IPS-20b (cell line): ENCODE results near the gene FGF11.

Experiments used
- H3K27ac ChIP-seq: one replicate; pipeline ENCODE4 v1.5.1; 2013; ENCODE audit warnings: low read length
- H3K27me3 ChIP-seq: 2 replicates; pipeline ENCODE4 v1.6.1; 2013; ENCODE audit warnings: mild to moderate bottlenecking, low read length, inconsistent platforms; ENCODE audit not compliant: insufficient read depth
- H3K36me3 ChIP-seq: 2 replicates; pipeline ENCODE4 v1.6.1; 2013; ENCODE audit warnings: low read depth, mild to moderate bottlenecking, inconsistent platforms, low read length, moderate library complexity; ENCODE audit not compliant: insufficient read depth
- H3K4me1 ChIP-seq: 2 replicates; pipeline ENCODE4 v1.6.1; 2013; ENCODE audit warnings: mild to moderate bottlenecking, control low read depth, inconsistent platforms, low read length, moderate library complexity; ENCODE audit not compliant: insufficient read depth
- H3K4me3 ChIP-seq: 2 replicates; pipeline ENCODE4 v1.5.1; 2013; ENCODE audit warnings: mild to moderate bottlenecking, low read length, inconsistent platforms
- H3K9ac ChIP-seq: 2 replicates; pipeline ENCODE4 v1.6.1; 2013; ENCODE audit warnings: low read depth, mild to moderate bottlenecking, inconsistent platforms, low read length, moderate library complexity
- H3K9me3 ChIP-seq: 2 replicates; pipeline ENCODE4 v1.6.1; 2013; ENCODE audit warnings: mild to moderate bottlenecking, low read depth, low read length, inconsistent platforms; ENCODE audit not compliant: insufficient read depth

FGF11 gene

GRCh38 chr17:7410634-7411426 is 28.5 kb upstream of the FGF11 start:
- no peak overlapping the region for H3K27ac ChIP-seq
- peaks cover 3% of the 10 kb centered on the region; the same call in 1 of the 2 replicates for H3K4me1 ChIP-seq
- H3K36me3 ChIP-seq: peaks cover 41% of the 10 kb centered on the region
- no peaks in the 10 kb centered on the region for H3K9me3 ChIP-seq
- H3K9ac ChIP-seq: no peak overlapping the region
- H3K27me3 ChIP-seq: no peaks in the 10 kb centered on the region
- no peak overlapping the region for H3K4me3 ChIP-seq

DNA sequence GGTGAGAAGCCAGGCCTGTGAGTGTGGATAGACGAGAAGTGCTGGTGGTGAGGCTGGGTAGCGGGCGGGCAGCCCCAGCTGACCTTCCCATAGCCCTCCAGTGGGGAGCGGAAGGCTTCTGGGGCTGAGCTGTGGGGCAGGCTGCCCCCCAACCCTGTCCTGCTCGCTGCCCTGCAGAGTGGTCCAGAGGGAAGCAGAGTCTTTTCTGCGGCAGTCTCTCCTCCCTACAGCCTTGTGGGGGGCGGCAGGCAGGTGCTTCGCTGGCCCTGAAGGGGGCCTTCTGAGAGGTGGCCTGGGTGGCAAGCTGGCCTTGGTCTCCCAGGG is 27.9 kb upstream of the FGF11 start:
- Histone ChIP-seq H3K4me1 (peaks cover 3% of the 10 kb centered on the region; the same call in 1 of the 2 replicates), H3K27me3 (no peaks in the 10 kb centered on the region), H3K36me3 (peaks cover 45% of the 10 kb centered on the region), H3K27ac (no peak overlapping the region), H3K9me3 (no peaks in the 10 kb centered on the region), H3K4me3 (no peak overlapping the region), H3K9ac (no peak overlapping the region)

DNA sequence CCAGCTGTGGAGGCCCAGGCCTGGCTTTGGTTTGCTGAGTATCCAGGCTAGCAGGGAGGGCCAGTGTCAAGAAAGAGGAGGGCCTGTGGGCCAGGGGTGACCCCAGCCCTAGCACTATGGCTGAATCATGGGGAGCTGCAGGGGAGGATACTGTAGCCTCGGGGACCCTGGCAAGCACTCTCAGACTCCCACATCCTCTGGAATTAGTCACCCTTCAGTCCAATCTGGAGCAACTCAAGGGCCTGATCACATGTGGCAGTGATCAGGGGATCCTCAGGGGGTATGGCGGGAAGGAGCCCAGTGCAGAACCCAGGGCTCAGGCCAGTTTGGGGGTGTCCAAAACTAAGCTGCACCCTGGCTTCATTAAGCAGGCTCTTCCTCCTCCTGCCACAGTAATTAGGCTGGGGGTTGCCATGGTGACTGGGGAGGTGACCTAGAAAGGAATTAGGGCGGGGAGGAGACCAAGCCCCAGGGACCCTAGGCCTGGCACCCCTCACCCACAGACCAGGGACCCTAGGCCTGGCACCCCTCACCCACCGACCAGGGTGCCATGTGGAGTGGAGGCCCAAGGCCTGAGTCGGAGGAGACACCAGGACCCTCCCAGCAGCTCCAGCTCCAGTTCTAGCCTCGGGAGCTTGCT is 25.8 kb upstream of the FGF11 start:
- H3K9ac ChIP-seq: no peak overlapping the region
- H3K27ac ChIP-seq: no peak overlapping the region

GRCh38 chr17:7414837-7415236 is 24.5 kb upstream of the FGF11 start:
- H3K9ac ChIP-seq: no peak overlapping the region
- peaks cover 6% of the 10 kb centered on the region for H3K4me1 ChIP-seq
- H3K36me3 ChIP-seq: peaks cover 42% of the 10 kb centered on the region
- no peaks in the 10 kb centered on the region for H3K9me3 ChIP-seq
- H3K27ac ChIP-seq: no peak overlapping the region
- no peaks in the 10 kb centered on the region for H3K27me3 ChIP-seq
- H3K4me3 ChIP-seq: no peak overlapping the region

More for the DNA sequence above, 25.8 kb upstream of the FGF11 start:
- Histone ChIP-seq H3K4me3 (no peak overlapping the region), H3K9me3 (no peaks in the 10 kb centered on the region), H3K27me3 (no peaks in the 10 kb centered on the region), H3K4me1 (peaks cover 2% of the 10 kb centered on the region; the same call in 1 of the 2 replicates), H3K36me3 (peaks cover 55% of the 10 kb centered on the region)

GRCh38 chr17:7415784-7416183 is 23.5 kb upstream of the FGF11 start:
- no peaks in the 10 kb centered on the region for H3K9me3 ChIP-seq
- peaks cover 36% of the 10 kb centered on the region for H3K36me3 ChIP-seq

GRCh38 chr17:7416323-7416722 is 23.0 kb upstream of the FGF11 start:
- Histone ChIP-seq H3K36me3 (peaks cover 36% of the 10 kb centered on the region), H3K27me3 (no peaks in the 10 kb centered on the region), H3K4me1 (peaks cover 6% of the 10 kb centered on the region), H3K9ac (no peak overlapping the region), H3K27ac (no peak overlapping the region), H3K9me3 (no peaks in the 10 kb centered on the region), H3K4me3 (no peak overlapping the region)

More at GRCh38 chr17:7415784-7416183, 23.5 kb upstream of the FGF11 start:
- H3K4me3 ChIP-seq: no peak overlapping the region
- no peaks in the 10 kb centered on the region for H3K27me3 ChIP-seq
- no peak overlapping the region for H3K9ac ChIP-seq
- H3K4me1 ChIP-seq: peaks cover 6% of the 10 kb centered on the region
- no peak overlapping the region for H3K27ac ChIP-seq

GRCh38 chr17:7417056-7417655 is 22.2 kb upstream of the FGF11 start:
- H3K9me3 ChIP-seq: no peaks in the 10 kb centered on the region
- H3K27me3 ChIP-seq: no peaks in the 10 kb centered on the region
- H3K9ac ChIP-seq: no peak overlapping the region
- H3K4me1 ChIP-seq: peaks cover 6% of the 10 kb centered on the region
- H3K36me3 ChIP-seq: peaks cover 35% of the 10 kb centered on the region
- no peak overlapping the region for H3K27ac ChIP-seq
- H3K4me3 ChIP-seq: no peak overlapping the region

DNA sequence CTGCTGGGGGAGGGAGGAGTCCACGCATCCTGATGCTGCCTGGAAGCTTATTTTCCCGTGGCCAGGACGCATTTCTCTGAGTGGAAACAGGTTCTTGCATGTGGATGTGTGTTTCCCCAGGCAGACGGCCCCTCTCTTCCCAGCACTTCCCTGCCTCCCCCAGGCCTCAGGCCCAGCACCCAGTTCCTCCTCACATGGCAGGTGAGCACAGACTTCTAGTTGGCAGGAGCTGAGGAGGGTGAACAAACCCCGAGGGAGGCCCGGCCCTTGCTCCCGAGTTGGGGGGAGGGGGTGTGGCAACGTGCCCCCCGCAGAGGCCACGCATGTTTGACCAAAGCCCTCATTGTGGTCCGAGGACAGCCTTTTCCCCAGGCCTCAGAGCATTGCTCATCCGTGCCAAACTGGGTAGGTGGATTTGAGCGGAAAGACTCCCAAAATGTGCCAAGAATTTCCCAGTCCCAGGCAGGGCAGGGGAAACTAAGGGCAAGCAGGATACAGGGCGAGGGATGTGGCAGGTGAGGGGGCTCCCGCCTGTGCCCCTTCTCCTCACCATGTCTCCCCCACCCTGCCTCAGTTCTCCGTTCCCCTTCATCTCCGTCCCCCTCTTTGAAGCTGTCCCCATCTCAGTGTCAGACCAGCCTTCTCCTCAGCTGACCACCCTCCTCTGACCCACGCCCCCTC is 20.7 kb upstream of the FGF11 start:
- no peaks in the 10 kb centered on the region for H3K9me3 ChIP-seq
- peaks cover 6% of the 10 kb centered on the region for H3K4me1 ChIP-seq
- no peaks in the 10 kb centered on the region for H3K27me3 ChIP-seq
- H3K9ac ChIP-seq: no peak overlapping the region
- H3K4me3 ChIP-seq: no peak overlapping the region
- H3K36me3 ChIP-seq: peaks cover 27% of the 10 kb centered on the region
- no peak overlapping the region for H3K27ac ChIP-seq

- Histone ChIP-seq H3K36me3 (peaks cover 22% of the 10 kb centered on the region), H3K27me3 (no peaks in the 10 kb centered on the region), H3K27ac (no peak within 1 kb of the TSS), H3K9me3 (no peaks in the 10 kb centered on the region), H3K4me1 (peaks cover 6% of the 10 kb centered on the region), H3K4me3 (no peak within 1 kb of the TSS), H3K9ac (no peak within 1 kb of the TSS)
Observed at GRCh38 chr17:7419819-7420610, 19.3 kb upstream of the FGF11 start, which contains the start of gene SPEM1. SPEM1 (plus strand) TSS chr17:7420324; CDS start chr17:7420385, 61 bp downstream.

GRCh38 chr17:7421186-7421585 is 18.1 kb upstream of the FGF11 start:
- H3K27me3 ChIP-seq: no peaks in the 10 kb centered on the region
- H3K4me1 ChIP-seq: peaks cover 6% of the 10 kb centered on the region
- H3K9ac ChIP-seq: no peak overlapping the region
- H3K4me3 ChIP-seq: no peak overlapping the region
- H3K9me3 ChIP-seq: no peaks in the 10 kb centered on the region
- no peak overlapping the region for H3K27ac ChIP-seq
- H3K36me3 ChIP-seq: peaks cover 11% of the 10 kb centered on the region

GRCh38 chr17:7423679-7424078 is 15.6 kb upstream of the FGF11 start:
- Histone ChIP-seq H3K9ac (no peak overlapping the region), H3K4me3 (no peak overlapping the region), H3K36me3 (no peaks in the 10 kb centered on the region), H3K9me3 (no peaks in the 10 kb centered on the region), H3K27me3 (no peaks in the 10 kb centered on the region), H3K4me1 (peaks cover 2% of the 10 kb centered on the region), H3K27ac (no peak overlapping the region)
